ENCODE measurements around the gene FILIP1L. TPM values are rescaled to one million over a fixed set of nuclear protein-coding genes. Genes with fewer than 3 reads are reported as not detected.

FILIP1L gene
- total and polyA plus RNA-seq, 4 experiments from 2014 or later: 0.32 TPM; not detected in 3

Small RNAs within 50 kb of the gene (microRNA-seq; reads per million reads assigned to microRNA genes)
- not detected for gene MIR3921 (ENCODE audit: borderline microRNAs expressed, borderline number of aligned reads, borderline replicate concordance)

Other genes with a start within 250 kb of the FILIP1L start
- 10 to 100 TPM; 43.3 to 44.9 TPM for gene TBC1D23, start 146.5 kb upstream of the FILIP1L start, total RNA-seq
- gene TBC1D23, start 146.5 kb upstream of the FILIP1L start, polyA plus RNA-seq: 10 to 100 TPM; 13.9 to 19.0 TPM
- gene NIT2, start 220.3 kb upstream of the FILIP1L start, total RNA-seq: 10 to 100 TPM; 30.5 to 32.6 TPM
- 10 to 100 TPM; 36.0 to 45.9 TPM for gene NIT2, start 220.3 kb upstream of the FILIP1L start, polyA plus RNA-seq